Fibroblast of peridontal ligament (primary cell): ENCODE results near the gene PLCB3.

Experiments
- DNase-seq: peaks from one replicate; pipeline ENCODE4 v3.0.0-alpha.2; 2010; ENCODE audit errors: extremely low read depth

PLCB3 gene

DNA sequence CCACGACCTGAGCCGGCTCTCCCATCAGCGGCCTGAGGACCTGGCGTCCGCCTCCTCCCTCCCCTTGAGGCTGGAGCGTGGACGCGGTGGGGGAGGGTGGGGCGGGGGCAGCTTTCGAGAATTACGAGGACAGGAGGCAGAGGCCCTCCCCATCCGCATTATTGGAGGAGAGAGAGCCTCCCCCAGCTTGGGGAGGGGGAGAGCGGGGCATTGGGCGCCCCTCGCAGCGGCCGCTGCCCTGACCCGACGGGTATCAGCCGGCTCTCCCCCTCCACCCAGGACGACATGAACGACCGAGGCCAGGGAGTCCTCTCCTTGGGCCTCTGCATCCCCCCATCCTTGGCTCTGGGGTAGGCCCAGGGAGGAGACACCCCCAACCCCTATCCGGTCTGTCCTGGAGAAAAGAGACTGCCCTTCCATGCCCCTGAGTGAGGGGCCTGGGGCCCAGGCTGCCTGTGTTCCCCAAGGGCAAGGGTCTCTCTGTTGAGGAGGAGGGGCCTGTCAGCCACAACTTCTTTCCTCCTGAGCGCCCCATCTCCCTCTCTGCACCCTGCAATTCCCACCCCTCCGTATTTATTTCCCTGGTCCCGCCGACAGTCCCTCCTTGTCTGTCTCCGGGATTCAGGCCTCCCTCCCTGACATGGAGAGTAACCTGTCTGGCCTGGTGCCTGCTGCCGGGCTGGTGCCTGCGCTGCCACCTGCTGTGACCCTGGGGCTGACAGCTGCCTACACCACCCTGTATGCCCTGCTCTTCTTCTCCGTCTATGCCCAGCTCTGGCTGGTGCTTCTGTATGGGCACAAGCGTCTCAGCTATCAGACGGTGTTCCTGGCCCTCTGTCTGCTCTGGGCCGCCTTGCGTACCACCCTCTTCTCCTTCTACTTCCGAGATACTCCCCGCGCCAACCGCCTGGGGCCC is 34.8 kb downstream of the PLCB3 start:
- no peak for DNase-seq

- no peak for DNase-seq
Measured at GRCh38 chr11:64286801-64287159, 35.5 kb downstream of the PLCB3 start.

- DNase-seq, result no peak
Measured at GRCh38 chr11:64287676-64288352, 36.5 kb downstream of the PLCB3 start.

- no peak for DNase-seq
Measured at GRCh38 chr11:64288353-64288750, 37.0 kb downstream of the PLCB3 start.

DNA sequence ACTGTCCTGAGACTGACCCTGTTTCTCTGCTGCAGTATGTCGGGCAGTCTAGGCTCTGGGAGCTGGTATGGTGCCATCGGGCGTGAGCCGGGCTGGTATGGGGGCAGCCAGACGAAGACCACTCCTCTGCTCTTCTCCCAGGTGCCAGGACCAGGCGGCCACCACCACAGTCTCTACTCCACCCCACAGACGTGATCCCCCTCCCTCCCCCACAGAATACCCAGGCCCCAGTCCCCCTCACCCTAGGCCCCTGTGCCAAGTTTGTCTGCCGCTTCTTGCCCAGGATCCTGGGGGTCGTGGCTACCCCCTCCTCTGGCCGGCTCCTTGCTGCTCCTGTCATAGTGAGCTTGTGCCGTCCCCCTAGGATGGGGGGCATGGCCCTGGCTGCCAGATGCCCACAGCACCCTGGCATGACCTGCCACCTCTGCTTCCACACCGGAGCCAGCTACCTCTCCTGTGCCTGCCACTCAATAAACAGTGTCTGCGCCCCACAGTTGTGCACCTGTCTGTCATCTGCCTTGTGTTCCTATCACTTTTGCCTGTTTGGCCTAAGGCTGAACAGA is 37.8 kb downstream of the PLCB3 start:
- no peak for DNase-seq

DNA sequence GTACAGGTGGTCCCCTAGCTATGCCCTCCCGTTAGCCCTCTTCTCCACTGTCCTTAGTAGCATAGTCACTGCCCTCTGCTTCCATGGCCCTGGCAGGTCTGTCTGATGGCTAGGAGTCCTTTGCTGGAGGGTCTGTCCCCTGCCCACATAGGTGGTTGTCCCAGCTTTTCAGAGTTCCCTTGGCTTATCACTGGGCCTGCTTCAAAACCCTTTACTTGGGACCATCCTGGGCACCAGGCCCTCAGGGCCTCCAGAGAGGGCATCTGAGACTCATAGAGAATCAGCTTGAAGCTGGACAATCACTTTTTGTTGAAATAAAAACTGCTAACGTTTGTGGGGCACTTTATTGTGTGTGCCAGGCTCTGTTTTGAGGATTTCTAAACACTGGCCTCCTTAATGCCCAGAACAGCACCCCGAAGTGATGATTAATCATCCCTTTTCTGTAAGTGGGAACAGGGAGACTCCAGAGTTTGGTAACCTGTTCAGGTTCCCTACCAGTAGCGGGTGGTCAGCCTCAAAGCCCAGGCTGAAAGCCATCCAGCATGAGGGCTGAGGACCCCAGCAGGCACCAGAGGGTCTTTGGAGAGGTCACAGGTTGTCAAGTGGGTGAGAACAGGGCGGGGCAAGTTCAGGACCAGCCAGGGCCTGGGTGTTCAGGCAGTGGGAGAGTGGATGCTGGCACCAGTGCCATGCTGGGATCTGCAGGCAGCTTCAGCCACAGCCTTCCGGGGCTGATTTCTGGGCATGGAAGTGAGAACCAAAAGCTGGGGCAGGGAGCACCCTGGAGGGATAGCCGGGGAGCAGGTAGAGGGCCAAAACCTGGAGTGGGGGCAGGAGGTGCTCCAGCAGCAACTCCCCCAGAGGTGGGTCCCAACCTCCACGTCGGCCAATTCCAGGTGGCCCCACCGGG is 39.3 kb downstream of the PLCB3 start:
- no peak for DNase-seq

GRCh38 chr11:64291262-64291751 is 40.0 kb downstream of the PLCB3 start, which contains the start of gene KCNK4:
Gene KCNK4 (plus strand): TSS chr11:64291302. CDS start chr11:64293019, 1,717 bp downstream.
- no peak for DNase-seq

DNA sequence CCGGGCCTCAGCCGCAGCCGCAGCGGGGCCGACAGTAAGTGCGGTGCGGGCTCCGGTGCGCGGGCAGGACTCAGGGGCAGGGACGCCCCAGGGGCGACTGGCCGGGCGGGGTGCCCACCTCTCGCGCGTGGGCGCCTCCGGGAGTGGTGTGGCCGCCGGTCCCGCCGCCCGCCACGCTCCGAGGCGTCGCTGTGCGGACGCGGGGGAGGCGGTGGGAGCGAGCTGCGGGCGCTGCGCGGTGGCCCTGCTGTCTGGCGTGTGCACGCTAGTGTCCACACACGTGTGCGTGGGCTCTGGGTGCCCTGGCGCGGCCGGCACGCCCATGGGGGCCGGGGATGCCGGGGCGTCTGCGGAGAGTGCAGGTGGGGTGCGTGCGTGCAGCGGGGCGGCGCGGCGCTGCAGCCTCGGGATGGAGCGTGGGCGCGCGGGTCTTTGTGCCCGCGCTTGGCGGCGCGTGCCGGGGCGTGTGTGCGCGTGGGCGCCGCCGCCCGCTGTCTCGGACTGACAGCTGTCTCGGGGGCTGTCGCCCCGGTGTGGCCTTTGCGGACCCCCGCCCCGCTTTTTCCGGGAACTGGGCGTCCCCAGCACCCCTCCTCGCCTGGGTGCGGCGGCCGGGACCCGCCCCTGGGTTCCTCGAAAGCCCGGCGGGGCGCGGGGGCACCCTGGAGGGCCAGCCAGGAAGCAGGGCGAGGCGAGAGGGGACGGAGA is 40.6 kb downstream of the PLCB3 start:
- no peak for DNase-seq

GRCh38 chr11:64292460-64293254 is 41.3 kb downstream of the PLCB3 start:
- no peak for DNase-seq

- no peak for DNase-seq
Measured at GRCh38 chr11:64294774-64295173, 43.4 kb downstream of the PLCB3 start.

DNA sequence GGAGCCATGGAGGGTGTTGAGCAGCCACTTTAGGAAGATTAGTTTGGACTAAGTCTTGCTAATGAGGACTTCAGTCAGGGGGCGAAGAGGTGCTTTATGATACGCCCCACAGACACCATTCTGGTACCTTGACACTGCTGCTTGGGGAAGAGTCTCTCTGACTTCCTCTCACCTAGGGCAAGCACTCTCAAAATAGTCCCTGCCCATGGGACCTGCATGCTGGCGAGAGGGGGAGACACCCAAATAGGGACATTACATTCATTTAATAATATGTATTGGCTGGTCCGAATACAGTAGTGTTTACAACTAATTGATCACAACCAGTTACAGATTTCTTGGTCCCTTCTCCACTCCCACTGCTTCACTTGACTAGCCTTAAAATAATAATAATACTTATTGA is 44.4 kb downstream of the PLCB3 start:
- DNase-seq, result no peak

GRCh38 chr11:64296236-64296635 is 44.9 kb downstream of the PLCB3 start:
- no peak for DNase-seq

- no peak for DNase-seq
Measured at GRCh38 chr11:64296830-64297698, 45.7 kb downstream of the PLCB3 start.

- DNase-seq, result no peak
Measured at GRCh38 chr11:64297699-64298358, 46.5 kb downstream of the PLCB3 start.

- DNase-seq, result no peak
Measured at GRCh38 chr11:64298966-64299846, 47.9 kb downstream of the PLCB3 start.

GRCh38 chr11:64299847-64300648 is 48.7 kb downstream of the PLCB3 start, which contains the start of gene CATSPERZ:
Gene CATSPERZ (plus strand): TSS chr11:64300358. CDS start chr11:64300411, 53 bp downstream.
- no peak for DNase-seq
